22Rv1 (cell line): Measurements from ENCODE around the gene MAD2L2.
"Not testable (repeated sequence)": the region's sequence is repeated elsewhere in the genome, so short reads cannot be mapped to it uniquely, and the experiment has no call there.

Experiments
- CTCF ChIP-seq: fragments of 450-650 bp; IDR thresholded peaks from 2 replicates; pipeline ENCODE4 v1.5.1; 2017; ENCODE audit warnings: mild to moderate bottlenecking
- ZFX ChIP-seq: fragments of 450-650 bp; IDR thresholded peaks from 2 replicates; pipeline ENCODE4 v1.6.1; 2017; ENCODE audit warnings: antibody characterized with exemption, borderline replicate concordance

GRCh38 chr1:11642418-11643017, 38.4 kb downstream of the MAD2L2 start:
- TF ChIP-seq CTCF: peak; percentile 92
- not testable (repeated sequence) for TF ChIP-seq ZFX
